Suprapubic skin (tissue), 4 donors: ENCODE measurements around the gene RDH8.

Experiments
- CTCF ChIP-seq, 2 donors: fragments of 200-600 bp in 1 of 2; fragments of 450-650 bp in 1 of 2; sonication (generic) in 1 of 2; IDR thresholded peaks; one replicate each; pipeline ENCODE4 v1.5.1; 2016 to 2019; ENCODE audit warnings: antibody characterized with exemption in 2 of 2, mild to moderate bottlenecking in 1 of 2, moderate library complexity in 1 of 2
- EP300 ChIP-seq: sonication (generic); formaldehyde crosslinking; IDR thresholded peaks from one replicate; pipeline ENCODE4 v1.6.1; 2017; ENCODE audit warnings: antibody characterized with exemption
- POLR2A ChIP-seq, 2 donors: fragments of 450-650 bp; IDR thresholded peaks; one replicate each; pipeline ENCODE4 v1.6.1; 2017; ENCODE audit warnings: antibody characterized with exemption in 2 of 2, mild to moderate bottlenecking in 2 of 2, moderate library complexity in 2 of 2
- POLR2AphosphoS5 ChIP-seq, 3 donors: sonication (generic); formaldehyde crosslinking; IDR thresholded peaks; one replicate each; pipeline ENCODE4 v1.6.1; 2017; ENCODE audit warnings: antibody characterized with exemption in 3 of 3

- TF ChIP-seq POLR2A (IDR thresholded peaks at IDR 0.05) (no peak), CTCF (IDR thresholded peaks at IDR 0.05) (no peak), EP300 (no peak), POLR2AphosphoS5 (IDR thresholded peaks at IDR 0.05) (no peak)
Measured at GRCh38 chr19:10036601-10037071, 23.4 kb downstream of the RDH8 start.
